ENCODE data around the gene GDF15. TPM values are rescaled to one million over a fixed set of nuclear protein-coding genes. Genes with fewer than 3 reads are reported as not detected.
"Not testable (repeated sequence)": the region's sequence is repeated elsewhere in the genome, so short reads cannot be mapped to it uniquely, and the experiment has no call there.

Gene GDF15
- total RNA-seq, 1 experiment from 2014 or later: 27.3 TPM

GRCh38 chr19:18348171-18348570 lies 37.8 kb upstream of the GDF15 start (continued):
- TF ChIP-seq ARID4B (CRISPR knock-in tag; IDR thresholded peaks at IDR 0.05; ENCODE audit: borderline replicate concordance) (no peak), RELA (CRISPR knock-in tag; IDR thresholded peaks at IDR 0.05; ENCODE audit: borderline replicate concordance) (no peak), TEAD1 (CRISPR knock-in tag; IDR thresholded peaks at IDR 0.05) (no peak), NFE2L1 (CRISPR knock-in tag; IDR thresholded peaks at IDR 0.05) (no peak), SOX15 (CRISPR knock-in tag; IDR thresholded peaks at IDR 0.05) (no peak), ATF3 (CRISPR knock-in tag; conservative IDR thresholded peaks at IDR 0.05) (no peak), ZNF532 (CRISPR knock-in tag; IDR thresholded peaks at IDR 0.05; ENCODE audit: borderline replicate concordance) (no peak), AR (CRISPR knock-in tag; IDR thresholded peaks at IDR 0.05) (no peak), SP1 (CRISPR knock-in tag; conservative IDR thresholded peaks at IDR 0.05) (no peak), EMX1 (CRISPR knock-in tag; IDR thresholded peaks at IDR 0.05) (no peak), ZNF138 (CRISPR knock-in tag; conservative IDR thresholded peaks at IDR 0.05) (no peak)

GRCh38 chr19:18348818-18349339 lies 37.1 kb upstream of the GDF15 start:
- H3K4me3 Mint-ChIP-seq; ATAC-seq; H3K27ac Mint-ChIP-seq; H3K9me3 Mint-ChIP-seq; DNase-seq (ENCODE audit: low spot score); POLR2A ChIA-PET; H3K27me3 Mint-ChIP-seq (ENCODE audit: low read depth): not testable (repeated sequence)
- Mint-ChIP-seq H3K4me1 (peaks cover 34% of the 10 kb centered on the region), H3K36me3 (peaks cover 28% of the 10 kb centered on the region)
- CTCF ChIA-PET: interaction anchor here (0.5 to 2.7 kb wide), 13 partner anchors 9 to 164 kb away, joined by 3 to 25 read pairs (median 5); partner anchors contain the start of genes GDF15 and RAB3A
- TF ChIP-seq ZNF121 (CRISPR knock-in tag; IDR thresholded peaks at IDR 0.05): peak; percentile 44; the same call in 1 of the 2 replicates

Data from WTC11 (cell line).